H54 (cell line): ENCODE data around the gene ERG.
A peak's percentile ranks its signal among the peaks of the same experiment; 100 is the strongest.

ENCODE experiments used
- DNase-seq: peaks from one replicate; pipeline ENCODE4 v3.0.0; 2011; ENCODE audit warnings: low spot score, mixed read lengths; ENCODE audit not compliant: insufficient read length
- FAIRE-seq: peaks from 3 replicates; lab custom pipeline; 2011; peaks lifted over from hg19 to GRCh38; lab: Jason Lieb, UNC
- POLR2A ChIP-seq: IDR thresholded peaks from 2 replicates; pipeline ENCODE4 v1.6.1; 2011; ENCODE audit warnings: low read depth, mild to moderate bottlenecking, low read length

The ERG gene

DNA sequence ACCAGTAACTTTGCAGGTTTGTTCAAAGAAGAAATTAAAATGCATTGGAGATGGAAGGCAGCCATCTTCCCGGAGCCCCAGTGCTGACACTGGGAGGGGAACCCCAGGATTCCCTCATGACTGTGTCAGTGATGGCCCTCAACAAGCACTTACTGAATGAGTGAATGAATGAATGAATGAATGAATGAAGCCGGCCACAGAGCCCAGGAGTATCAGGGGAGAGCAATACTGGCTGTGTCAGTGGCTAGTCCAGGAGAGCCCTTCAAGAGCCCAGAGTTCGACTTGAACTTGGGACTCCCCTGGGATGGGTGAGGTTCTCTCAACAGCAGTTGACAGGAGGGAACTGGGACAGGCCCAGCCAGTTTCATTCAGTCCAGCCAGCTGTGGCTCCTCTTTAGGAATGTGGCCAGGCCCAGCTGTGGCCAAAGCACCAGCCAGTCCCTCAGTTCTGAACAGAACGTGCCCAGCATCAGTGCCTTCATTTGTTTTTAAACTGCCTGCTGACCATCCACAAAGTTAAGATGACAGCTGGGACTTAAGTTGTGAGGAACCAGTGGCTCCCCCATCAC lies 9.2 kb upstream of the ERG start:
- DNase-seq (no peak), FAIRE-seq (no peak)
- no peak for TF ChIP-seq POLR2A

DNA sequence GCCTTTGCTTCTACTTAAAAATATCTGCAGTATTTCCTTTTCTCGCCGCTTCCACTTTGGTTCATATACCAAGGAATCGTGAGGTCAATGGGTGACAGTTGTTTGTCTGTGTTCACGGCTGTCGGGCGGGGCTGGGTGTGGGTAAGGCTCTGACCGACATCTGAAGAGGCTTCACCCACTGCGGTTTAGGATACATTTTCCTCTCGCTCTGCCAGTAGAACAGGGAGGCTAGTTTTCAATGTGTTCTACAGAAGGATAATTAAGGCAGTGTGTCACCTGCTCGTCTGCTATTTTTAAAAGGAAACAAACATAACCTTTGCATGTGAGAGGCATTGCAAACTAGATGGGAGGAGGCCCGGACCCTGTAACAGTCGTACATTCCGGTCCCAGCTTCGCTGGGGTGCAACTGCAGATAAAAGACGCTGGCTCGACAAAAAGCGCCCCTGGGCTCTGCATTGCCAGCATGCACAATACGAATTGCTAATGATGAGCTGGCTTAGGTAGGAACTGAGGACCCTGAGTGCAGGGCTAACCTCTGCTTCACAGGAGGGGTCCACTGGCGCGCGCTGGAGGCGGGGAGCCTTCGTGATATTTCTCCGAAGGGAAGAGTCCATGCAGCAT lies 8.5 kb upstream of the ERG start:
- TF ChIP-seq POLR2A, result no peak
- DNase-seq (no peak), FAIRE-seq (no peak)

GRCh38 chr21:38505654-38506523 lies 7.6 kb upstream of the ERG start:
- TF ChIP-seq POLR2A, result no peak
- DNase-seq, result peak; percentile 29
- no peak for FAIRE-seq

- FAIRE-seq (no peak), DNase-seq (no peak)
- no peak for TF ChIP-seq POLR2A
Measured at GRCh38 chr21:38504066-38504465, 5.8 kb upstream of the ERG start.

GRCh38 chr21:38503583-38503982 lies 5.3 kb upstream of the ERG start:
- no peak for TF ChIP-seq POLR2A
- no peak for DNase-seq
- no peak for FAIRE-seq

- no peak for FAIRE-seq
- no peak for DNase-seq
- TF ChIP-seq POLR2A, result no peak
Measured at GRCh38 chr21:38500073-38500472, 1.8 kb upstream of the ERG start.

DNA sequence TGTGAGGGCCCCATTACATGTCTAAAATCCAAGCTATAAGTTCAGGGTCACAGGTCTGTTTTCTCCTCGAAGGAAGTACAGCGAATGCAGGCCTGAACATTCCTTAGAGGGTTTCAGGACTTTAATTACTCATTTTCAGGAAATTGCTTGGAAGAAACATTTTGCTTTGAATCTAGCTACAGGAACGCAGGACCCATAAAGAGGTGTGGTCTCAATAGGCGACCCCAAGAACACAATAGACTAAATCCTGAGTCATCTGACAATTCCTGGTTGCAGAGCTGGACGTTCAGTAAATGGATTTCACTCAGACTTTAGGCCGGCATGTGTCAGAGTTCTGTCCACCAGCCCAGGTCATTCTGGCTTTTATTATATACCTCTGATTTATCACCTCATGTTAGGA lies 1.0 kb upstream of the ERG start:
- TF ChIP-seq POLR2A, result no peak
- no peak for DNase-seq
- FAIRE-seq, result no peak

- no peak for FAIRE-seq
- TF ChIP-seq POLR2A, result no peak
- DNase-seq, result no peak
Measured at GRCh38 chr21:38496224-38496623, 2.1 kb downstream of the ERG start.

DNA sequence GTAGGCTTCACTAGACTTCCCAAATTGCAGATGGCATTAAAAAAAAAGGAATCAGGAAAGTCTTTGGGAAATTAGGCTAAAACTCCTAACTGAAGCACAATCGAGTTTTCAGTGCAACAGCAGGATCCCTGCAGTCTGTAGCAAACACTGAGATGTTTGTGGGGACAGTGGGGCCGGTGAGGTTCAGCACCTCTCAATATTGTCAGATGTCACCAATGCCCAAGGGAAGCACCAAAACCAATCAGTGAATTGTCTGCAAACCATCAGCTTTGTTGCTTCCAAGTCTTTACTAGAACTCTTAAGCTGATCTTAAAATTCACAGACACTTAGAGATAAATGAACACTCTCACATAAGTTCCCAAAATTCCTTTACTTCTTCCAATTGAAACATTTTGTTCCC lies 2.6 kb downstream of the ERG start:
- DNase-seq (no peak), FAIRE-seq (no peak)
- TF ChIP-seq POLR2A, result no peak

- FAIRE-seq (no peak), DNase-seq (no peak)
- no peak for TF ChIP-seq POLR2A
Measured at GRCh38 chr21:38495242-38495641, 3.0 kb downstream of the ERG start.

GRCh38 chr21:38494703-38495102 lies 3.6 kb downstream of the ERG start:
- FAIRE-seq (no peak), DNase-seq (no peak)
- no peak for TF ChIP-seq POLR2A

GRCh38 chr21:38494251-38494642 lies 4.0 kb downstream of the ERG start:
- FAIRE-seq (no peak), DNase-seq (no peak)
- no peak for TF ChIP-seq POLR2A

DNA sequence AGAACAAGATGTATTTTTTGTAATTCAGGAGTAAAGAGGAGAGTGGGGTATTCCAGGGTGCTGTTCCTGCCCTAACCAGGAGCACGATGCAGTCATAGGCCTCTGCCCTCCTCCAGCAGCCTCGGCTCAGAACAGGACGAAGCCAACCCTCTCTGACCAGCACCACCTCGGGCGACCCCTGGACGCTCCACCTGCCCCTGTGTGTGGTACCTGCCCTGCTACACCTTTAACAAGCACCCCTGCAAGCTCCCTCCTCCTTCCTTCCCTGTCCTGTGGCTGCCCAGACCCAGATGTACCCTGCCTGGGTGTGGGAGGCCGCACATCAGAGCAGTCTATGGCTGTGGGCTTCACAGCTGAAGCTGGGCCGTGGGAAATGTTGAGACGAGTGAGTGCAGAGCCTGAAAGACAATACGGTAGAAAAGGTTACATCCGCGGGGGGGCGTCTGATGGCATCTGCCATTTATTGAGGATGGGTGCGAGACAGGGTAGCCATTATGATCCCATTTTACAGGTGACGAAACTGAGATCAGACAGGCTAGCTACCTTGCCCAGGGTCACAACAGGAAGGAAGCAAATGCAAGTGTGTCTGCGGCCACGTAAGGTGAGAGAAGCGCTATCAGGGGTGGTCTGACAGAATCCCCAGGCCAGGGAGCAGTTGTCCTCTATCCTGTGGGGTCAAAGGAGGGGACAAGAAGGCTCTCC lies 4.6 kb downstream of the ERG start:
- TF ChIP-seq POLR2A, result no peak
- DNase-seq (no peak), FAIRE-seq (no peak)

GRCh38 chr21:38492007-38492406 lies 6.3 kb downstream of the ERG start:
- no peak for TF ChIP-seq POLR2A
- DNase-seq (no peak), FAIRE-seq (no peak)
